ENCODE data around the gene HYAL2.
"Not testable (repeated sequence)": the region's sequence is repeated elsewhere in the genome, so short reads cannot be mapped to it uniquely, and the experiment has no call there.

The HYAL2 gene

DNA sequence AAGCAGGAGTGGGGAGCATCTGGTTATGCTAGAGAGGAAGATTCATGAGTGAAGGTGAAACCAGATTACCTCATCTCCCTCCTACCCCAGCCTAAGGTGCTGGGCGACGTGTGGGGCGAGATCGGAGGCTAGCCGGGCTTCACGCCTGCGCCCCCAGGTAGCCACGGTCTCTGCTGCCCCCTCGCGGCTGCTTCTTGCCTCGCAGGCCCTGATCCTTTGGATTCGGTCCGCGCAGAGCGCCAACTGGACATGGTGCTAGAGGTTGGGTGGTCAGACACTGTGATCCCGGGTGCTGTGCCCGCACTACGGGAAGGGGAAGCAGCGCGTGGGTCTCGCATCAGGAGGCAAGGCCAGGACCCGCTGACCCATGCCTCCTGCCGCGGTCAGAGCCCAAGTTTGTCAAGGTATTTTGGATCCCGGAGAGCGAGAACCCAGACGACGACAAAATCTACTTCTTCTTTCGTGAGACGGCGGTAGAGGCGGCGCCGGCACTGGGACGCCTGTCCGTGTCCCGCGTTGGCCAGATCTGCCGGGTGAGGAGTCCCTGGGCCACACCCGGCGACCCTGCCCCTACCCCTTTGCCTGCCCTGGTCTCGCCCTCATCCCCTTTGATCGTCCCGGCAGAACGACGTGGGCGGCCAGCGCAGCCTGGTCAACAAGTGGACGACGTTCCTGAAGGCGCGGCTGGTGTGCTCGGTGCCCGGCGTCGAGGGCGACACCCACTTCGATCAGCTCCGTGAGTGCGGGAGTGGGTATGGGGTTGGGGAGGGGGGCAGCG lies 49.4 kb downstream of the HYAL2 start:
- peak overlapping the region; percentile 13 for H3K4me3 ChIP-seq (ENCODE audit: low read depth, low read length)

DNA sequence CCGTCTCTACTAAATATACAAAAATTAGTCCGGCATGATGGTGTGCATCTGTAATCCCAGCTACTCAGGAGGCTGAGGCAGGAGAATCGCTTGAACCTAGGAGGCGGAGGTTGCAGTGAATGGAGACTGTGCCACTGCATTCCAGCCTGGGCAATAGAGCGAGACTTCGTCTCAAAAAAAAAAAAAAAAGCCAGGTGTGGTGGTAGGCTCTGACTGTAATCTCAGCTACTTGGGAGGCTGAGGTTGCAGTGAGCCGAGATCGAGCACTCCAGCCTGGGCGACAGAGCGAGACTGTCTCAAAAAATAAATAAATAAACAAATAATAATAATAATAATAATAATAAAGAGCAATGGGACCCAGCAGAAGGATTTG lies 50.0 kb downstream of the HYAL2 start:
- not testable (repeated sequence) for H3K4me3 ChIP-seq (ENCODE audit: low read depth, low read length)

DNA sequence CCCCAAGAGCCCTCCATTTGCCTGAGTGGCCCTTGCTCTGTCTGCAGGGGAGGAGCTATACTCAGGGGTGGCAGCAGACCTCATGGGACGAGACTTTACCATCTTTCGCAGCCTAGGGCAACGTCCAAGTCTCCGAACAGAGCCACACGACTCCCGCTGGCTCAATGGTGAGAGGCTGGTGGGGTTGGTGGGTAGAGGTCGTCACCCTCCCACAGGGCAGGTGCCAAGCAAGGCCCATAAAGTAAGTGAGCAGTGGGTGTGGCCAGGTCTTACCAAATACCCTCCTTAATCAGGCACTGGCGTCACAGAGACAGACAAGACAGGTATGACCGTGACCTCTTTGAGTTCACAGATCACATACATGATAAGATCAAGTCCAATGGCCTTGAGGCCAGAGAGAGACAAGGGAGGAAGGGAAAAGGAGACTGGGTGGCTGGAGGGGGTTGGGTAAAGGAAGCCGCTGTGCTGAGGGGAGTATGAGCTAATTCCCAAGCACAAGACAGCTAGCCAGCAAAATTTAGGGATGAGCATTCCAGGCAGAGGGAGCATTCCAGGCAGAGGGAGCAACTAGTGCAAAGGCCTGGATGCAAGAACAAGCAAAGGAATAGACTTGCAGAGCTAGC lies 51.1 kb downstream of the HYAL2 start:
- no peak overlapping the region for H3K4me3 ChIP-seq (ENCODE audit: low read depth, low read length)

DNA sequence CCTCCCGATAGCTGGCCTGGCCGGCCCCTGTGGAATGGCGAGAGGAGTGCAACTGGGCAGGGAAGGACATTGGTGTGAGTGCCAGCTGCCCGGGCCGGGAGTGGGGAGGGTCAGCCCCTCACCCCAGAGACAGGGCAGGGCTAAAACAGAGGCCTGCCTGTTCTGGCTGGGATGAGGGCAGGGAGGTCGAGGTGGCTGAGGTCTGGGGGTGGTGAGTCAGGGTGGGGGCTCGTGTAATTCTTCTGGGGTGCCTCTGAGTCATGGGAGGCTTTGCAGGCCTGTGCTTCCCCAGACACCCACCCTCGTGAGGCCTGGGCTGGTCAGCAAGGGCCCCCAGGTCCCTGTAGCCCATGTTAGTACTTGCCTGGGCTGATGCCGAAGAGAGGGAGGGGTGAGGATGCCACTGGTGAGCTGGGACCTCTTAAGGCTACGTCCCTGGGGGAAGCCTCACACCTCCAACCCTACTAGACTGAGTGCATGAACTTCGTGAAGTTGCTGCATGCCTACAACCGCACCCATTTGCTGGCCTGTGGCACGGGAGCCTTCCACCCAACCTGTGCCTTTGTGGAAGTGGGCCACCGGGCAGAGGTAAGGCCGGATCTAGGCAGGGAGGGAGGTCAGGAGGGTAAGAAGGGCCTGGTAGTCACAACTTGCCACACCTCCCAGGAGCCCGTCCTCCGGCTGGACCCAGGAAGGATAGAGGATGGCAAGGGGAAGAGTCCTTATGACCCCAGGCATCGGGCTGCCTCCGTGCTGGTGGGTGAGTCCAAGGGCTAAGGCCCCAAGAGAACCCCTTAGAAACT lies 51.9 kb downstream of the HYAL2 start:
- no peak overlapping the region for H3K4me3 ChIP-seq (ENCODE audit: low read depth, low read length)

DNA sequence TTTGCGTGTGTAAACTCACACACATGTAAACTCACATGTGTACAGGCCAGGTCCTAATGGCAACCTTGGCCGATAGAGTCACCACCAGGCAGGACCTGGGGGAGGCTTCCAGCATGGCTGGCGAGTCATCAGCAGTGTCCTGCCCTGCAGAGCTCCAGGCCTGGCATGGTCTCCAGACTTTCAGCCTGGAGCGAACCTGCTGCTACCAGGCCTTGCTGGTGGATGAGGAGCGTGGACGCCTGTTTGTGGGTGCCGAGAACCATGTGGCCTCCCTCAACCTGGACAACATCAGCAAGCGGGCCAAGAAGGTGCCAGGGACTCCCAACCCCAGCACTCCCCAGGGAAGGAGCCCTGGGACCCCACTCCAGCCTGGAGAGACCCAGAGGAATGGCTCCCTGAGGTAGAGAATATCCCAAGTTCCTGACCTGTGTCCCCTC lies 52.5 kb downstream of the HYAL2 start:
- no peak overlapping the region for H3K4me3 ChIP-seq (ENCODE audit: low read depth, low read length)

DNA sequence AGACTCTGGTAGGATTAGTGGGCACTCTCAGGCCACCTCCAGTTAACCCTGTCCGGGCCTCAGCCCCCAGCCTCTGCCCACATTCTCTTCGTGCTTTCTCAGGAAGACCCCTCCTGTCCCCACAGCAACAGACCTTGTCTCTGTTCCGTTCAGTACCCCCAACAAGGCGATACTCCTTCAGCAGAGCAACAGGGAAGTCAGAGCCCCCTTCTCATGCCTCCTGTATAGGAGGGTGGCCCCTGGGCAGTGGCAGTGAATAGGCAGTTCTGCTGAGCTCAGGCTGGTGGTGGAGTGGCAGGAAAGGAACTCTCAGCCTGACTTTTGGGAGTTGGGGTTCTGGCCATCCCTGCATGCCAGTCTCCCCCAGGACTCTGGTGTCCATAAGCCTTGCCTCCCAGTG lies 53.1 kb downstream of the HYAL2 start:
- no peak overlapping the region for H3K4me3 ChIP-seq (ENCODE audit: low read depth, low read length)

DNA sequence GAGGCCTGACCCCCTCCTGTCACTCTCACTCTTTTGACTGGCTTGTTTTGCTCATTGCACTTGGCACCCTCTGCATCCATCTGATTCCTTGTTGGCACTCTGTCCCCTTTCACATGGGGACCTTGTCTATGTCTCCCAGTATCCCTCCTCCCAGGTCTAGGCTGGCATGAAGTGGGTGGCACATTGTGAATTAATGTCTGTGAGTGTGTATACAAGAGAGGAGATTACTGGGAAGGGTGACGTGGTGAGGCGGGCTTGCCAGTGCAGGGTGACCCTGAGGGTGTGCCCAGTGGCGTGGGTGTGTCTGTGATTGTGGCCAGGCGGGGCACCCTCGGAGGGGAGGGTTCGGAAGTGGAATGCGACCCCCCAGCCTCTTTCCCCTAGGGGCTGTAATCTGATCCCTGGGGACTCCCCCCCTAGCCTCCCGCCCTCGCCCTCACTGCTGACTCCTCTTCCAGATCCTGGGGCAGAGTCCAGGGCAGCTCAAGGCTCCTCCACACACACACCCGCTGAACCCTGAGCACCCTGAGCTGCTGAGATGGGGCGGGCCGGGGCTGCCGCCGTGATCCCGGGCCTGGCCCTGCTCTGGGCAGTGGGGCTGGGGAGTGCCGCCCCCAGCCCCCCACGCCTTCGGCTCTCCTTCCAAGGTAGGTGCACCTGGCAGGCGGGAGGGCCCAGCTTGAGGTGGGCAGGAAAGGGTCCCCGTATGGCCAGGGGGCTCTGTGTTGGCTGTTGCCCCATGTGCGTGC lies 53.7 kb downstream of the HYAL2 start, which contains the start of gene SEMA3B:
TSS of gene SEMA3B (plus strand) at position 445 of the 749 bp plus-strand sequence. CDS start at position 539, 94 bp downstream.
- H3K4me3 ChIP-seq (ENCODE audit: low read depth, low read length), result no peak within 1 kb of the TSS

DNA sequence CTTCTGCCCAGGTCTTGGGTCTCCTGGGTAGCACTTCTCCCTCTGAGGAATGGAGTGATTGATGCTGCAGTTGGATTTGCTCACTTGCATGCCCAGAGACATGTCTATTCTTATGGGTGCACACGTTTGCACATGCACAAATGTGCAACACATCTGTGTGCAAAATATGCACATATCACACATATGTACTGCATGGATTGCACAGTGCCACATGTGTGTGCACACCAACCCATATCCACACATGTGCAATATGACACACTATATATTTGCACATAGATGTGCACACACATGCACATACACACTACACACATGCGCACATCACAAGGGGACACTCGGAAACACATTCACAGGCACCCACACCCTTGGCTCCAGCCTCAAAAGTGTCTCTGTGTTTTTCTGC lies 54.3 kb downstream of the HYAL2 start:
- no peak overlapping the region for H3K4me3 ChIP-seq (ENCODE audit: low read depth, low read length)
